Transverse colon (tissue), 4 donors: ENCODE results near the gene SNX6. TPM values are rescaled to one million over a fixed set of nuclear protein-coding genes. Genes with fewer than 3 reads are reported as not detected.

ENCODE experiments used
- DNase-seq: peaks from one replicate; pipeline ENCODE4 v3.0.0-alpha.2; 2019
- H3K27ac ChIP-seq, 4 donors: fragments of 200-600 bp; sonication (generic); 2 replicates each; pipeline ENCODE4 v1.5.1; 2016 to 2018; ENCODE audit warnings: inconsistent platforms in 4 of 4
- H3K27me3 ChIP-seq: fragments of 200-600 bp; sonication (generic); 2 replicates; pipeline ENCODE4 v1.5.1; 2017; ENCODE audit warnings: inconsistent platforms
- H3K36me3 ChIP-seq, 4 donors: fragments of 200-600 bp; sonication (generic); 2 replicates each; pipeline ENCODE4 v1.5.1; 2017 to 2019; ENCODE audit warnings: inconsistent platforms in 4 of 4
- H3K4me1 ChIP-seq, 4 donors: fragments of 200-600 bp; sonication (generic); 2 replicates each; pipeline ENCODE4 v1.5.1; 2017 to 2020; ENCODE audit warnings: inconsistent platforms in 4 of 4
- H3K4me3 ChIP-seq, 4 donors: fragments of 200-600 bp; sonication (generic); 1 replicate in 1 of 4; 2 replicates in 3 of 4; pipeline versions ENCODE4 v1.5.1 to v1.6.1; 2017 to 2019; ENCODE audit warnings: inconsistent platforms in 4 of 4
- H3K9me3 ChIP-seq, 2 donors: fragments of 200-600 bp; sonication (generic); 2 replicates each; pipeline ENCODE4 v1.5.1; 2017 to 2019; ENCODE audit warnings: inconsistent platforms in 2 of 2
- EP300 ChIP-seq: sonication (generic); formaldehyde crosslinking; IDR thresholded peaks from one replicate; pipeline ENCODE4 v1.6.1; 2017; ENCODE audit warnings: antibody characterized with exemption, low read depth
- POLR2A ChIP-seq: fragments of 450-650 bp; IDR thresholded peaks from one replicate; pipeline ENCODE4 v1.6.1; 2016; ENCODE audit warnings: antibody characterized with exemption, mild to moderate bottlenecking, moderate library complexity
- POLR2AphosphoS5 ChIP-seq, 3 donors: sonication (generic); formaldehyde crosslinking; IDR thresholded peaks; one replicate each; pipeline ENCODE4 v1.6.1; 2016; ENCODE audit warnings: antibody characterized with exemption in 3 of 3
- WGBS, 2 donors: methylation state at CpG; one replicate each; pipeline ENCODE4 v1.1.5; 2018; ENCODE audit warnings: low coverage in 1 of 2; 5-methylcytosine and 5-hydroxymethylcytosine counted together
- in situ Hi-C, 4 donors: fragments of 200-750 bp; cut with MboI; loops; one replicate each; pipeline versions ENCODE4 v1.15.0 to v1.15.1; 2017; ENCODE audit warnings: low sequenced_read_pairs in 3 of 4, low pct_ligation_motif_present in 1 of 4, low pct_unique_long_range_greater_than_20kb in 1 of 4
- intact Hi-C: fragments of 100-400 bp; cut with DNase I; formaldehyde crosslinking; loops from one replicate; pipeline ENCODE4 v1.15.1; 2023; ENCODE audit warnings: low total_unique reads
- total RNA-seq, 4 donors: library from RNA; depleted of rRNA; stranded (reverse); fragments of >200 nt; gene quantifications; one replicate each; pipeline ENCODE4 v1.1.0, GENCODE V29; 2016
- TF ChIP-seq, protein P1 (sequence below), 5 experiments: fragments of 200-600 bp in 3 of 5; fragments of 450-650 bp in 2 of 5; sonication (generic) in 3 of 5; IDR thresholded peaks; 1 replicate in 2 of 5; 2 replicates in 3 of 5; pipeline ENCODE4 v1.5.1; 2016 to 2017; ENCODE audit warnings: antibody characterized with exemption in 5 of 5, inconsistent platforms in 3 of 5, mild to moderate bottlenecking in 2 of 5, moderate library complexity in 1 of 5

Gene SNX6
- total RNA-seq, 4 donors from 2014 or later: 45.6 to 157 (median 118) TPM

GRCh38 chr14:34620115-34620514, 9.8 kb downstream of the SNX6 start:
- DNase-seq: no peak
- 96 to 100% methylated on average over 2 of the region's 2 CpGs for WGBS, 2 donors

DNA sequence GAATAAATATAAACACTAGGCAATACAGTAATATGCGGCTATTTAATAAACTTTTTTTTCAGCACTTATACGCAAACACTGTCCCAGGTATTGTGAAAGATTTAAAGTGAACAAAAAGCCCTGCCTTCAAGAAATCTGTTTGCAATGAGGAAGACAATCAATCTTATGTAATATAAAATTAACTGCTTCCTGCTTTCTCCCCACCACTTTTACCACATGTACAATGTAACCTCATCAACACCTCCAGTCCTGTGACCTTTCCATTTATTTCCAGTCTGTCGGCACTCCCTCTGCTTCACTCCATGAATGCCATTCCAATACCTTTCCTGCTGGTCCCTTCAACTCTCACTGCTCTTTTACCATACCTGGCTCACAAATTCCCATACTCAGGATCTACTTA, 10.5 kb downstream of the SNX6 start:
- H3K9me3 ChIP-seq: no peaks in the 10 kb centered on the region
- intact Hi-C loops: no loop called here
- H3K4me1 ChIP-seq: peaks cover 0 to 31% (median 11%) of the 10 kb centered on the region in 4 donors
- TF ChIP-seq EP300 (no peak), POLR2AphosphoS5 (IDR thresholded peaks at IDR 0.05) (peak in 1 of 3 donors; percentile 6)
- 51 to 63% methylated on average over 3 of the region's 3 CpGs for WGBS, 2 donors
- H3K27ac ChIP-seq: peak overlapping the region; percentile 23 to 69 (median 64)
- in situ Hi-C loops: no loop called here
- no peaks in the 10 kb centered on the region for H3K27me3 ChIP-seq
- no peak overlapping the region for H3K4me3 ChIP-seq
- no peak for DNase-seq
- H3K36me3 ChIP-seq: peaks cover 0 to 5% (median 2%) of the 10 kb centered on the region in 4 donors

More at GRCh38 chr14:34620115-34620514, 9.8 kb downstream of the SNX6 start:
- H3K4me1 ChIP-seq: peaks cover 0 to 31% (median 11%) of the 10 kb centered on the region in 4 donors
- H3K9me3 ChIP-seq: no peaks in the 10 kb centered on the region
- TF ChIP-seq POLR2A (no peak), POLR2AphosphoS5 (IDR thresholded peaks at IDR 0.05) (no peak), EP300 (no peak)
- TF ChIP-seq, protein P1, sequence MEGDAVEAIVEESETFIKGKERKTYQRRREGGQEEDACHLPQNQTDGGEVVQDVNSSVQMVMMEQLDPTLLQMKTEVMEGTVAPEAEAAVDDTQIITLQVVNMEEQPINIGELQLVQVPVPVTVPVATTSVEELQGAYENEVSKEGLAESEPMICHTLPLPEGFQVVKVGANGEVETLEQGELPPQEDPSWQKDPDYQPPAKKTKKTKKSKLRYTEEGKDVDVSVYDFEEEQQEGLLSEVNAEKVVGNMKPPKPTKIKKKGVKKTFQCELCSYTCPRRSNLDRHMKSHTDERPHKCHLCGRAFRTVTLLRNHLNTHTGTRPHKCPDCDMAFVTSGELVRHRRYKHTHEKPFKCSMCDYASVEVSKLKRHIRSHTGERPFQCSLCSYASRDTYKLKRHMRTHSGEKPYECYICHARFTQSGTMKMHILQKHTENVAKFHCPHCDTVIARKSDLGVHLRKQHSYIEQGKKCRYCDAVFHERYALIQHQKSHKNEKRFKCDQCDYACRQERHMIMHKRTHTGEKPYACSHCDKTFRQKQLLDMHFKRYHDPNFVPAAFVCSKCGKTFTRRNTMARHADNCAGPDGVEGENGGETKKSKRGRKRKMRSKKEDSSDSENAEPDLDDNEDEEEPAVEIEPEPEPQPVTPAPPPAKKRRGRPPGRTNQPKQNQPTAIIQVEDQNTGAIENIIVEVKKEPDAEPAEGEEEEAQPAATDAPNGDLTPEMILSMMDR (IDR thresholded peaks at IDR 0.05): no peak
- no peak overlapping the region for H3K4me3 ChIP-seq
- H3K27ac ChIP-seq: peak overlapping the region; percentile 23 to 69 (median 64)
- H3K36me3 ChIP-seq: peaks cover 0 to 5% (median 2%) of the 10 kb centered on the region in 4 donors
- no peaks in the 10 kb centered on the region for H3K27me3 ChIP-seq
- in situ Hi-C loops (no loop called here), intact Hi-C loops (no loop called here)

GRCh38 chr14:34616360-34616759, 13.6 kb downstream of the SNX6 start:
- no peak for DNase-seq
- Histone ChIP-seq H3K27ac (no peak overlapping the region), H3K4me3 (no peak overlapping the region), H3K36me3 (peaks cover 0 to 9% (median 0%) of the 10 kb centered on the region in 4 donors), H3K27me3 (no peaks in the 10 kb centered on the region), H3K9me3 (no peaks in the 10 kb centered on the region), H3K4me1 (peaks cover 0 to 24% (median 11%) of the 10 kb centered on the region in 4 donors)
- in situ Hi-C loops: no loop called here
- intact Hi-C loops: no loop called here
- TF ChIP-seq, protein P1 (IDR thresholded peaks at IDR 0.05): no peak
- TF ChIP-seq POLR2A (no peak), EP300 (no peak), POLR2AphosphoS5 (IDR thresholded peaks at IDR 0.05) (no peak)
- WGBS, 2 donors: 93 to 94% methylated on average over 2 to 6 of the region's 6 CpGs

DNA sequence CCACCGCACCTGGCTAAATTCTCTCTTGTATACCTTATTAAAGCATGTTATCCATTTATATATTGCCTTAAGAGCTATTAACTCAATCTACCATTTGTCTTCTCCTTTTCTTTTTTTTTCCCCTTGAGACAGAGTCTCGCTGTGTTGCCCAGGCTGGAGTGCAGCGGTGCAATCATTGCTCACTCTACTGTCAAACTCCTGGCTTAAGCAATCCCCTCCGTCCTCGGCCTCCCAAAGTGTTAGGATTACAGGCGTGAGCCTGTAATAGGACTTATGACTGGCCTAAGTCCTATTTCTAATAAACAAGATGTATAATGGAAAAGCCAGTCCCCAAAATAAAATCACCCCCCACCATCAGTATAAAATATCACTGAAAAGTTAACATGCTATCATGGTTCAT, 14.4 kb downstream of the SNX6 start:
- Histone ChIP-seq H3K9me3 (no peaks in the 10 kb centered on the region), H3K27me3 (no peaks in the 10 kb centered on the region), H3K27ac (no peak overlapping the region), H3K4me1 (peaks cover 0 to 16% (median 11%) of the 10 kb centered on the region in 4 donors), H3K4me3 (no peak overlapping the region), H3K36me3 (peaks cover 0 to 9% (median 0%) of the 10 kb centered on the region in 4 donors)
- TF ChIP-seq EP300 (no peak), POLR2A (no peak), POLR2AphosphoS5 (IDR thresholded peaks at IDR 0.05) (no peak)
- TF ChIP-seq, protein P1 (IDR thresholded peaks at IDR 0.05): no peak
- WGBS, 2 donors: 97 to 100% methylated on average over 6 of the region's 6 CpGs
- no peak for DNase-seq
- intact Hi-C loops: no loop called here
- in situ Hi-C loops: no loop called here

GRCh38 chr14:34614638-34615037, 15.3 kb downstream of the SNX6 start:
- in situ Hi-C loops (no loop called here), intact Hi-C loops (no loop called here)
- 94 to 100% methylated on average over 1 to 4 of the region's 4 CpGs for WGBS, 2 donors
- TF ChIP-seq, protein P1 (IDR thresholded peaks at IDR 0.05): no peak
- TF ChIP-seq POLR2A (no peak), EP300 (no peak), POLR2AphosphoS5 (IDR thresholded peaks at IDR 0.05) (no peak)
- no peaks in the 10 kb centered on the region for H3K9me3 ChIP-seq
- no peaks in the 10 kb centered on the region for H3K27me3 ChIP-seq
- no peak overlapping the region for H3K4me3 ChIP-seq
- DNase-seq: no peak
- peaks cover 0 to 9% (median under 1%) of the 10 kb centered on the region in 4 donors for H3K36me3 ChIP-seq
- H3K27ac ChIP-seq: no peak overlapping the region
- peaks cover 0 to 8% (median 4%) of the 10 kb centered on the region in 4 donors for H3K4me1 ChIP-seq
